BLaER1 treated with 17β-estradiol and CSF1 and Interleukin-3, amounts not matched to agents 10 nM and 100 nM (cell line): Measurements from ENCODE around the gene SH3RF1.

ENCODE experiments used
- H3K27ac ChIP-seq, 11 experiments: shearing (Covaris generic); formaldehyde crosslinking; 2 replicates each; pipeline ENCODE4 v1.8.1; 2022
- H3K27me3 ChIP-seq, 11 experiments: shearing (Covaris generic); formaldehyde crosslinking; 2 replicates each; pipeline ENCODE4 v1.8.1; 2022
- H3K36me3 ChIP-seq, 11 experiments: shearing (Covaris generic); formaldehyde crosslinking; 2 replicates each; pipeline ENCODE4 v1.8.1; 2022
- H3K4me1 ChIP-seq, 10 experiments: shearing (Covaris generic); formaldehyde crosslinking; 2 replicates each; pipeline ENCODE4 v1.8.1; 2022
- H3K4me2 ChIP-seq, 11 experiments: shearing (Covaris generic); formaldehyde crosslinking; 2 replicates each; pipeline ENCODE4 v1.8.1; 2022
- H3K4me3 ChIP-seq, 10 experiments: shearing (Covaris generic); formaldehyde crosslinking; 2 replicates each; pipeline ENCODE4 v1.8.1; 2022
- H3K9ac ChIP-seq, 11 experiments: shearing (Covaris generic); formaldehyde crosslinking; 2 replicates each; pipeline ENCODE4 v1.8.1; 2022
- H3K9me3 ChIP-seq, 11 experiments: shearing (Covaris generic); formaldehyde crosslinking; replicated peaks in 1 of 11; 2 replicates each; pipeline ENCODE4 v1.8.1; 2022
- H4K20me1 ChIP-seq, 11 experiments: shearing (Covaris generic); formaldehyde crosslinking; 2 replicates each; pipeline ENCODE4 v1.8.1; 2022
- Cebpa-rat ChIP-seq, 11 experiments: shearing (Covaris generic); IDR thresholded peaks; 2 replicates each; pipeline ENCODE4 v1.8.1; 2022

SH3RF1 gene

GRCh38 chr4:169150806-169151205 lies 120.0 kb downstream of the SH3RF1 start:
- Histone ChIP-seq H3K36me3 (peaks cover 39 to 97% (median 72%) of the 10 kb centered on the region in 11 experiments), H3K4me1 (0 out of 20 replicates have a peak, but pooled peaks cover 0 to 4% (median 0%) of the 10 kb centered on the region in 10 experiments), H3K4me3 (no peak overlapping the region), H3K9me3 (no peaks in the 10 kb centered on the region), H3K9ac (no peak overlapping the region), H3K4me2 (no peak overlapping the region), H4K20me1 (peaks cover 0 to 21% (median 0%) of the 10 kb centered on the region in 11 experiments; a peak in 4 of 22 replicates), H3K27me3 (no peaks in the 10 kb centered on the region), H3K27ac (no peak overlapping the region)
- no peak for TF ChIP-seq Cebpa-rat (IDR thresholded peaks at IDR 0.05)

GRCh38 chr4:169148885-169149284 lies 121.9 kb downstream of the SH3RF1 start:
- Histone ChIP-seq H4K20me1 (peaks cover 0 to 21% (median 0%) of the 10 kb centered on the region in 11 experiments; a peak in 4 of 22 replicates), H3K27ac (no peak overlapping the region), H3K9me3 (no peaks in the 10 kb centered on the region), H3K4me3 (no peak overlapping the region), H3K4me2 (no peak overlapping the region), H3K4me1 (no peaks in the 10 kb centered on the region), H3K36me3 (peaks cover 26 to 94% (median 68%) of the 10 kb centered on the region in 11 experiments), H3K9ac (no peak overlapping the region), H3K27me3 (no peaks in the 10 kb centered on the region)
- TF ChIP-seq Cebpa-rat (IDR thresholded peaks at IDR 0.05) = no peak

GRCh38 chr4:169147191-169147590 lies 123.6 kb downstream of the SH3RF1 start:
- no peaks in the 10 kb centered on the region for H3K27me3 ChIP-seq
- TF ChIP-seq Cebpa-rat (IDR thresholded peaks at IDR 0.05) = no peak
- H3K4me1 ChIP-seq = no peaks in the 10 kb centered on the region
- H4K20me1 ChIP-seq = peaks cover 0 to 23% (median 0%) of the 10 kb centered on the region in 11 experiments; a peak in 3 of 22 replicates
- H3K4me3 ChIP-seq = no peak overlapping the region
- no peaks in the 10 kb centered on the region for H3K9me3 ChIP-seq
- no peak overlapping the region for H3K4me2 ChIP-seq
- H3K36me3 ChIP-seq = peaks cover 15 to 94% (median 63%) of the 10 kb centered on the region in 11 experiments
- no peak overlapping the region for H3K9ac ChIP-seq
- no peak overlapping the region for H3K27ac ChIP-seq

GRCh38 chr4:169144061-169144600 lies 126.6 kb downstream of the SH3RF1 start:
- H3K9me3 ChIP-seq = no peaks in the 10 kb centered on the region
- no peak overlapping the region for H3K27ac ChIP-seq
- no peaks in the 10 kb centered on the region for H3K4me1 ChIP-seq
- TF ChIP-seq Cebpa-rat (IDR thresholded peaks at IDR 0.05) = no peak
- H4K20me1 ChIP-seq = peaks cover 0 to 19% (median 0%) of the 10 kb centered on the region in 11 experiments; a peak in 1 of 22 replicates
- no peaks in the 10 kb centered on the region for H3K27me3 ChIP-seq
- H3K4me2 ChIP-seq = no peak overlapping the region
- H3K4me3 ChIP-seq = no peak overlapping the region
- peaks cover 5 to 77% (median 47%) of the 10 kb centered on the region in 11 experiments; a peak in 19 of 22 replicates for H3K36me3 ChIP-seq
- H3K9ac ChIP-seq = no peak overlapping the region

- H3K27ac ChIP-seq = no peak overlapping the region
- H4K20me1 ChIP-seq = peaks cover 0 to 16% (median 0%) of the 10 kb centered on the region in 11 experiments; a peak in 1 of 22 replicates
- no peak overlapping the region for H3K9ac ChIP-seq
- no peaks in the 10 kb centered on the region for H3K27me3 ChIP-seq
- H3K4me1 ChIP-seq = no peaks in the 10 kb centered on the region
- no peak overlapping the region for H3K4me3 ChIP-seq
- TF ChIP-seq Cebpa-rat (IDR thresholded peaks at IDR 0.05) = no peak
- peaks cover 0 to 77% (median 41%) of the 10 kb centered on the region in 11 experiments; a peak in 18 of 22 replicates for H3K36me3 ChIP-seq
- no peak overlapping the region for H3K4me2 ChIP-seq
- no peaks in the 10 kb centered on the region for H3K9me3 ChIP-seq
Measured at GRCh38 chr4:169143335-169143734, 127.4 kb downstream of the SH3RF1 start.

- H3K4me1 ChIP-seq = no peaks in the 10 kb centered on the region
- H3K9ac ChIP-seq = no peak overlapping the region
- no peaks in the 10 kb centered on the region for H3K9me3 ChIP-seq
- H3K27ac ChIP-seq = no peak overlapping the region
- TF ChIP-seq Cebpa-rat (IDR thresholded peaks at IDR 0.05) = no peak
- no peak overlapping the region for H3K4me2 ChIP-seq
- peaks cover 0 to 16% (median 0%) of the 10 kb centered on the region in 11 experiments; a peak in 1 of 22 replicates for H4K20me1 ChIP-seq
- peaks cover 4 to 74% (median 39%) of the 10 kb centered on the region in 11 experiments; a peak in 18 of 22 replicates for H3K36me3 ChIP-seq
- no peak overlapping the region for H3K4me3 ChIP-seq
- no peaks in the 10 kb centered on the region for H3K27me3 ChIP-seq
Measured at GRCh38 chr4:169142906-169143305, 127.8 kb downstream of the SH3RF1 start.

- no peak overlapping the region for H3K27ac ChIP-seq
- H3K9ac ChIP-seq = no peak overlapping the region
- H3K27me3 ChIP-seq = no peaks in the 10 kb centered on the region
- H3K9me3 ChIP-seq = no peaks in the 10 kb centered on the region
- no peak overlapping the region for H3K4me3 ChIP-seq
- peaks cover 0 to 14% (median 0%) of the 10 kb centered on the region in 11 experiments; a peak in 1 of 22 replicates for H4K20me1 ChIP-seq
- TF ChIP-seq Cebpa-rat (IDR thresholded peaks at IDR 0.05) = no peak
- H3K4me1 ChIP-seq = no peaks in the 10 kb centered on the region
- H3K4me2 ChIP-seq = no peak overlapping the region
- H3K36me3 ChIP-seq = peaks cover 4 to 69% (median 43%) of the 10 kb centered on the region in 11 experiments; a peak in 18 of 22 replicates
Measured at GRCh38 chr4:169142391-169142790, 128.4 kb downstream of the SH3RF1 start.

GRCh38 chr4:169139021-169139420 lies 131.7 kb downstream of the SH3RF1 start:
- H3K4me1 ChIP-seq = no peaks in the 10 kb centered on the region
- H3K9ac ChIP-seq = no peak overlapping the region
- no peak overlapping the region for H3K27ac ChIP-seq
- peaks cover 31 to 76% (median 62%) of the 10 kb centered on the region in 11 experiments for H3K36me3 ChIP-seq
- no peak for TF ChIP-seq Cebpa-rat (IDR thresholded peaks at IDR 0.05)
- no peak overlapping the region for H3K4me2 ChIP-seq
- no peak overlapping the region for H3K4me3 ChIP-seq
- no peaks in the 10 kb centered on the region for H3K27me3 ChIP-seq
- peaks cover 0 to 21% (median 0%) of the 10 kb centered on the region in 11 experiments; a peak in 1 of 22 replicates for H4K20me1 ChIP-seq
- 0 out of 22 replicates have a peak, but pooled peaks cover 0 to under 1% (median 0%) of the 10 kb centered on the region in 11 experiments for H3K9me3 ChIP-seq

GRCh38 chr4:169137558-169137920 lies 133.2 kb downstream of the SH3RF1 start:
- Histone ChIP-seq H3K9ac (no peak overlapping the region), H4K20me1 (peaks cover 0 to 15% (median 0%) of the 10 kb centered on the region in 11 experiments; a peak in 1 of 22 replicates), H3K27ac (no peak overlapping the region), H3K4me2 (no peak overlapping the region), H3K4me1 (no peaks in the 10 kb centered on the region), H3K4me3 (no peak overlapping the region), H3K27me3 (no peaks in the 10 kb centered on the region), H3K36me3 (peaks cover 37 to 76% (median 62%) of the 10 kb centered on the region in 11 experiments), H3K9me3 (peaks cover 0 to 7% (median 0%) of the 10 kb centered on the region in 11 experiments; a peak in 1 of 22 replicates)
- TF ChIP-seq Cebpa-rat (IDR thresholded peaks at IDR 0.05) = no peak
